HG03095 (cell line): ENCODE data around the gene ZFP62.

ENCODE experiments used
- ATAC-seq: cut with Tn5 transposase; IDR thresholded peaks from one replicate; pipeline ENCODE4 v1.9.1; 2021; ENCODE audit warnings: moderate library complexity; ENCODE audit not compliant: unreplicated experiment

Gene ZFP62

GRCh38 chr5:180811623-180812124, 49.4 kb downstream of the ZFP62 start:
- ATAC-seq = no peak

GRCh38 chr5:180810959-180811622, 50.0 kb downstream of the ZFP62 start:
- no peak for ATAC-seq

- ATAC-seq = peak; percentile 55
Observed at GRCh38 chr5:180810210-180810958, 50.7 kb downstream of the ZFP62 start.

GRCh38 chr5:180809403-180810209, 51.5 kb downstream of the ZFP62 start:
- peak; percentile 58 for ATAC-seq

- no peak for ATAC-seq
Observed at GRCh38 chr5:180808461-180809000, 52.5 kb downstream of the ZFP62 start.

- ATAC-seq = no peak
Observed at GRCh38 chr5:180807654-180808414, 53.2 kb downstream of the ZFP62 start.

GRCh38 chr5:180807046-180807445, 54.0 kb downstream of the ZFP62 start:
- no peak for ATAC-seq

- ATAC-seq = no peak
Observed at GRCh38 chr5:180806351-180807011, 54.6 kb downstream of the ZFP62 start.

GRCh38 chr5:180804129-180804618, 56.9 kb downstream of the ZFP62 start:
- ATAC-seq = peak; percentile 0

- ATAC-seq = peak; percentile 64
Observed at GRCh38 chr5:180803181-180804128, 57.6 kb downstream of the ZFP62 start.

GRCh38 chr5:180802325-180803180, 58.5 kb downstream of the ZFP62 start, which contains the start of gene MGAT1:
MGAT1 (minus strand) TSS chr5:180802806; CDS start chr5:180792971, 9,835 bp downstream.
- peak; percentile 35 for ATAC-seq

GRCh38 chr5:180801596-180802324, 59.3 kb downstream of the ZFP62 start:
- no peak for ATAC-seq

GRCh38 chr5:180799902-180800801, 60.9 kb downstream of the ZFP62 start:
- no peak for ATAC-seq

- ATAC-seq = no peak
Observed at GRCh38 chr5:180799194-180799593, 61.9 kb downstream of the ZFP62 start.

GRCh38 chr5:180798193-180798592, 62.9 kb downstream of the ZFP62 start:
- ATAC-seq = no peak
